ENCODE data around the gene SKIDA1.

The SKIDA1 gene

DNA sequence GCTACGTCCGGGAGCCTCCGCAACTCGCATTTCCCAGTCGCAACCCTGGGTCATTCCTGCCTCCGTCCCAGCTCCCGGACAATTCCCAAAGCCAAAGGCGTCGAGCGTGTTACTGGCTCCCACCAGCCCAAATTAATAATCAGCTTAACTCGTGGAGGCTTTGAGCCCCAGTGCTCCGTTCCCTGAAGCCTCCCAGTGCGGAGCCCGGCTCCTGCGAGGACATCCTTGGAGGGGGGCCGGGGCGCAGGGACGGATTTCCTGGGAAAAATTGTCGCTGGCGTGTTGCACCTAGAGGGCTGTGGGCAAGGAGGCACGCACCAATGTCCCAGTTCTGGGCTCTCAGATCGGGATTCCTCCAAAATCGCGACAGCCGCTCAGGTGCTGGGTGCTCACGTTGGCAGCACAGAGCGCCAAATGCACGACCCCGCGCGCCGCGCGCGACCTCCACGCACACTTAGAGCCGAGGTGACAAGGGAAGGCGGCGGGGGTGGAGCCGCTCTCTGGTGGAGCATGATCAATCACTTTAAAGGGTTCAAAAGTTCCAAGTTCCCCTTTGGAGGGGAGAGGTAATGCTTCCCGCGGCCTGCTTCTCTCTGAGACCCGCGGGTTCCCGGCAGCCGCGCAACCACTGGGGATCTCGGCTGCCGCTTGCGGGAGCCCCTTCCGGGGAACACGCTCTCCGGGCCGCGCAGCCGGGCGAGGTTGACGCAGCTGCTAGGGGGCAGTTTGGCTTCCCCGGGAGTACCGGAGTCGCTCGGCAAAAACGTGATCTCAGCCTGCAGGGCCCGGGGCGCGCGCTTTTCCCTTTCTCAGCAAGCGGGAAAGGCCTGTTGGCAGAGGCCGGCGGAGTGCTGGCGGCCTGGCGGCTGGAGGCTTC lies 25.5 kb downstream of the SKIDA1 start:
- TF ChIP-seq, protein P1, sequence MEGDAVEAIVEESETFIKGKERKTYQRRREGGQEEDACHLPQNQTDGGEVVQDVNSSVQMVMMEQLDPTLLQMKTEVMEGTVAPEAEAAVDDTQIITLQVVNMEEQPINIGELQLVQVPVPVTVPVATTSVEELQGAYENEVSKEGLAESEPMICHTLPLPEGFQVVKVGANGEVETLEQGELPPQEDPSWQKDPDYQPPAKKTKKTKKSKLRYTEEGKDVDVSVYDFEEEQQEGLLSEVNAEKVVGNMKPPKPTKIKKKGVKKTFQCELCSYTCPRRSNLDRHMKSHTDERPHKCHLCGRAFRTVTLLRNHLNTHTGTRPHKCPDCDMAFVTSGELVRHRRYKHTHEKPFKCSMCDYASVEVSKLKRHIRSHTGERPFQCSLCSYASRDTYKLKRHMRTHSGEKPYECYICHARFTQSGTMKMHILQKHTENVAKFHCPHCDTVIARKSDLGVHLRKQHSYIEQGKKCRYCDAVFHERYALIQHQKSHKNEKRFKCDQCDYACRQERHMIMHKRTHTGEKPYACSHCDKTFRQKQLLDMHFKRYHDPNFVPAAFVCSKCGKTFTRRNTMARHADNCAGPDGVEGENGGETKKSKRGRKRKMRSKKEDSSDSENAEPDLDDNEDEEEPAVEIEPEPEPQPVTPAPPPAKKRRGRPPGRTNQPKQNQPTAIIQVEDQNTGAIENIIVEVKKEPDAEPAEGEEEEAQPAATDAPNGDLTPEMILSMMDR (IDR thresholded peaks at IDR 0.05; ENCODE audit: low read length): no peak
- no peak for TF ChIP-seq EZH2 (IDR thresholded peaks at IDR 0.05; ENCODE audit: borderline replicate concordance, low read length)
- Histone ChIP-seq H3K79me2 (ENCODE audit: insufficient read depth, low read length) (no peaks in the 10 kb centered on the region), H3K27me3 (ENCODE audit: insufficient read depth, low read length) (no peaks in the 10 kb centered on the region; the same call in 1 of the 2 replicates), H3K4me2 (ENCODE audit: low read length) (no peak overlapping the region), H3K36me3 (ENCODE audit: insufficient read depth, low read length) (no peaks in the 10 kb centered on the region), H2AFZ (ENCODE audit: low read length) (no peak overlapping the region), H3F3A (ENCODE audit: insufficient read depth, low read length) (peaks cover 3% of the 10 kb centered on the region; the same call in 1 of the 2 replicates), H3K9ac (ENCODE audit: low read length) (no peak overlapping the region), H3K9me2 (ENCODE audit: low read depth, low read length) (no peaks in the 10 kb centered on the region), H3K27ac (ENCODE audit: low read depth, low read length, poor library complexity, severe bottlenecking) (no peak overlapping the region), H3K9me3 (ENCODE audit: low read length) (no peaks in the 10 kb centered on the region), H3K4me1 (ENCODE audit: insufficient read depth, low read length, severe bottlenecking) (peaks cover 14% of the 10 kb centered on the region), H4K20me1 (ENCODE audit: insufficient read depth, low read length) (no peaks in the 10 kb centered on the region), H3K4me3 (ENCODE audit: low read depth, low read length, poor library complexity, severe bottlenecking) (no peak overlapping the region)

DNA sequence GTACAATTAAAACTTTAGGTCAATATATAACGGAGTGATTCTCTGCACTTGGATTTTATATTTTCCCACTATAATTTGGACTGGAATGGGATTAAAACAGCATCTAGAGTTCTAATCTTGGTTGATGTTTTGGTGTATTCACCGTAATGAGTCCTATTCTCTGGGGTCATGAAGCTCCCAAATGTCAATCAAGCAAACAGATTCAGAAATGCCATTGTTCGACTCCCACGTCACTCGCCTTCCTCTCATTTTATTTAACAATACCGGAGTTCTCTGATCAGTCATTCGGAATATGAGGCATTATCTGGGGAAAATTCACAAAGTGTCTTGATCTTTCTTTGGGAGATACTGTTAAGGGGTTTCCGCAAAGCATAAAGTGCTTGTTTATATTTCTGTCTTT lies 26.5 kb downstream of the SKIDA1 start:
- Histone ChIP-seq H2AFZ (ENCODE audit: low read length) (no peak overlapping the region), H3F3A (ENCODE audit: insufficient read depth, low read length) (peaks cover 3% of the 10 kb centered on the region; the same call in 1 of the 2 replicates), H3K9me3 (ENCODE audit: low read length) (no peaks in the 10 kb centered on the region), H3K27ac (ENCODE audit: low read depth, low read length, poor library complexity, severe bottlenecking) (no peak overlapping the region), H3K4me3 (ENCODE audit: low read depth, low read length, poor library complexity, severe bottlenecking) (no peak overlapping the region), H4K20me1 (ENCODE audit: insufficient read depth, low read length) (no peaks in the 10 kb centered on the region), H3K9me2 (ENCODE audit: low read depth, low read length) (no peaks in the 10 kb centered on the region), H3K9ac (ENCODE audit: low read length) (no peak overlapping the region), H3K4me1 (ENCODE audit: insufficient read depth, low read length, severe bottlenecking) (peaks cover 23% of the 10 kb centered on the region), H3K27me3 (ENCODE audit: insufficient read depth, low read length) (no peaks in the 10 kb centered on the region; the same call in 1 of the 2 replicates), H3K4me2 (ENCODE audit: low read length) (no peak overlapping the region), H3K79me2 (ENCODE audit: insufficient read depth, low read length) (no peaks in the 10 kb centered on the region), H3K36me3 (ENCODE audit: insufficient read depth, low read length) (no peaks in the 10 kb centered on the region)
- TF ChIP-seq, protein P1 (IDR thresholded peaks at IDR 0.05; ENCODE audit: low read length): no peak

DNA sequence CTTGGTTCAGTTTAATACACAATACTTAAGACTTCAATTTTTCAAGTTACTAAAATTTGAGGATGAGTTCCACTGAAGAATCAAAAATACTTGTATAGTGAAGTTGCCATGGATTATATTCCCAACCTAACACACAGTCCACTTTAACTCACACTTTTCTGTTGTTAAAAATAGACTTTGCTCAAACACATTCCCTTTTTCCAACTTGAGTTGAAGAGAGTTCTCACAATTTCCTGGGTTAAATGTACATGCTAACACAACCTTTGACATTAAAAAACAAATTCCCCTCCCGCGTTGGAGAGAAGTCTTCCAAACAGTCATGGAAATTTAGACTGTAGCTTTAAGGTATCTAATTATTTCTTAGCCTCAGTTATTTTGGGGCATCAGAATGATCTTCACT lies 27.1 kb downstream of the SKIDA1 start:
- H3K27me3 ChIP-seq (ENCODE audit: insufficient read depth, low read length): no peaks in the 10 kb centered on the region; the same call in 1 of the 2 replicates
- H3K9me3 ChIP-seq (ENCODE audit: low read length): no peaks in the 10 kb centered on the region
- H3K4me3 ChIP-seq (ENCODE audit: low read depth, low read length, poor library complexity, severe bottlenecking): no peak overlapping the region

More for the DNA sequence above, 27.1 kb downstream of the SKIDA1 start:
- no peak overlapping the region for H2AFZ ChIP-seq (ENCODE audit: low read length)
- no peak overlapping the region for H3K9ac ChIP-seq (ENCODE audit: low read length)
- TF ChIP-seq EZH2 (IDR thresholded peaks at IDR 0.05; ENCODE audit: borderline replicate concordance, low read length): no peak
- TF ChIP-seq, protein P1 (IDR thresholded peaks at IDR 0.05; ENCODE audit: low read length): no peak
- H3K36me3 ChIP-seq (ENCODE audit: insufficient read depth, low read length): no peaks in the 10 kb centered on the region
- peaks cover 3% of the 10 kb centered on the region; the same call in 1 of the 2 replicates for H3F3A ChIP-seq (ENCODE audit: insufficient read depth, low read length)
- H3K27ac ChIP-seq (ENCODE audit: low read depth, low read length, poor library complexity, severe bottlenecking): no peak overlapping the region
- no peaks in the 10 kb centered on the region for H4K20me1 ChIP-seq (ENCODE audit: insufficient read depth, low read length)
- H3K79me2 ChIP-seq (ENCODE audit: insufficient read depth, low read length): no peaks in the 10 kb centered on the region
- no peaks in the 10 kb centered on the region for H3K9me2 ChIP-seq (ENCODE audit: low read depth, low read length)
- no peak overlapping the region for H3K4me2 ChIP-seq (ENCODE audit: low read length)
- H3K4me1 ChIP-seq (ENCODE audit: insufficient read depth, low read length, severe bottlenecking): peaks cover 23% of the 10 kb centered on the region
